Tibial nerve (tissue), 3 donors: ENCODE measurements around the gene FOXP4.

Source experiments
- CTCF ChIP-seq, 5 experiments: fragments of 200-600 bp in 3 of 5; fragments of 450-650 bp in 2 of 5; sonication (generic) in 3 of 5; IDR thresholded peaks; one replicate each; pipeline ENCODE4 v1.5.1; 2016 to 2019; ENCODE audit warnings: antibody characterized with exemption in 5 of 5, mild to moderate bottlenecking in 3 of 5, moderate library complexity in 2 of 5
- POLR2A ChIP-seq, 2 donors: fragments of 450-650 bp; IDR thresholded peaks; one replicate each; pipeline ENCODE4 v1.6.1; 2017; ENCODE audit warnings: antibody characterized with exemption in 2 of 2, mild to moderate bottlenecking in 2 of 2, moderate library complexity in 2 of 2

- TF ChIP-seq CTCF (IDR thresholded peaks at IDR 0.05) (no peak), POLR2A (IDR thresholded peaks at IDR 0.05) (no peak)
Observed at GRCh38 chr6:41625442-41625841, 79.3 kb downstream of the FOXP4 start.
